HG03139 (cell line): ENCODE results near the gene MT1G.
"Not testable (repeated sequence)": the region's sequence is repeated elsewhere in the genome, so short reads cannot be mapped to it uniquely, and the experiment has no call there.

Source experiments
- ATAC-seq: cut with Tn5 transposase; IDR thresholded peaks from one replicate; pipeline ENCODE4 v1.9.1; 2021; ENCODE audit not compliant: unreplicated experiment

MT1G gene

GRCh38 chr16:56665286-56666261 is 2.3 kb downstream of the MT1G start:
- not testable (repeated sequence) for ATAC-seq

- ATAC-seq = no peak
These were observed 3.4 kb downstream of the MT1G start for GRCh38 chr16:56664506-56664905.

- no peak for ATAC-seq
These were observed 5.2 kb downstream of the MT1G start for GRCh38 chr16:56662357-56663354.

GRCh38 chr16:56658327-56658875 is 9.5 kb downstream of the MT1G start:
- no peak for ATAC-seq

GRCh38 chr16:56657555-56658326 is 10.1 kb downstream of the MT1G start, which contains the start of gene MT1F:
TSS of gene MT1F (plus strand) at chr16:56657959. CDS start at chr16:56658059, 100 bp downstream.
- ATAC-seq = no peak

GRCh38 chr16:56653218-56653617 is 14.6 kb downstream of the MT1G start:
- ATAC-seq = no peak

- ATAC-seq = no peak
These were observed 15.3 kb downstream of the MT1G start for GRCh38 chr16:56652600-56652999.

- no peak for ATAC-seq
These were observed 16.3 kb downstream of the MT1G start, which contains the start of gene MT1B for GRCh38 chr16:56651586-56651985. TSS of gene MT1B (plus strand) at chr16:56651886. CDS start at chr16:56651954, 68 bp downstream.

- no peak for ATAC-seq
These were observed 18.0 kb downstream of the MT1G start for GRCh38 chr16:56649820-56650219.

GRCh38 chr16:56649271-56649670 is 18.6 kb downstream of the MT1G start:
- ATAC-seq = no peak

- ATAC-seq = no peak
These were observed 20.0 kb downstream of the MT1G start for GRCh38 chr16:56647641-56648431.

- no peak for ATAC-seq
These were observed 22.0 kb downstream of the MT1G start for GRCh38 chr16:56645838-56646237.

- ATAC-seq = no peak
These were observed 22.6 kb downstream of the MT1G start for GRCh38 chr16:56645311-56645710.

GRCh38 chr16:56643833-56644232 is 24.0 kb downstream of the MT1G start:
- ATAC-seq = no peak

- no peak for ATAC-seq
These were observed 24.6 kb downstream of the MT1G start for GRCh38 chr16:56643080-56643778.

- ATAC-seq = no peak
These were observed 26.7 kb downstream of the MT1G start for GRCh38 chr16:56641166-56641565.

GRCh38 chr16:56640076-56640475 is 27.8 kb downstream of the MT1G start:
- no peak for ATAC-seq

GRCh38 chr16:56639045-56639444 is 28.8 kb downstream of the MT1G start:
- ATAC-seq = no peak
